Neural cell (in vitro differentiated cells): ENCODE measurements around the gene BTRC. TPM values are rescaled to one million over a fixed set of nuclear protein-coding genes. Genes with fewer than 3 reads are reported as not detected.

ENCODE experiments used
- H2AFZ ChIP-seq: fragments of 200-600, 300-800 bp; sonication (generic), shearing (Covaris generic); 2 replicates; pipeline ENCODE4 v1.6.0; 2014; ENCODE audit warnings: low read depth, mild to moderate bottlenecking, antibody characterized with exemption, low read length, moderate library complexity
- H3F3A ChIP-seq: fragments of 200-600 bp; shearing (Covaris generic); 2 replicates; pipeline ENCODE4 v1.6.1; 2016; ENCODE audit warnings: mild to moderate bottlenecking, moderate library complexity, mixed read lengths, antibody characterized with exemption, low read length; ENCODE audit not compliant: insufficient read depth, poor library complexity, severe bottlenecking
- H3K27ac ChIP-seq: fragments of 200-600, 300-800 bp; sonication (generic), shearing (Covaris generic); 2 replicates; pipeline ENCODE4 v1.5.1; 2014; ENCODE audit warnings: mild to moderate bottlenecking, low read length, moderate library complexity
- H3K27me3 ChIP-seq: fragments of 300-800, 200-600 bp; sonication (generic), shearing (Covaris generic); 2 replicates; pipeline ENCODE4 v1.6.0; 2014; ENCODE audit warnings: mild to moderate bottlenecking, low read depth, low read length, moderate library complexity; ENCODE audit not compliant: insufficient read depth
- H3K36me3 ChIP-seq: fragments of 300-800, 200-600 bp; sonication (generic), shearing (Covaris generic); 2 replicates; pipeline ENCODE4 v1.5.1; 2014; ENCODE audit warnings: mild to moderate bottlenecking, antibody characterized with exemption, low read length, moderate library complexity; ENCODE audit not compliant: insufficient read depth
- H3K4me2 ChIP-seq: fragments of 300-800, 200-600 bp; sonication (generic), shearing (Covaris generic); 2 replicates; pipeline ENCODE4 v1.6.0; 2014; ENCODE audit warnings: mild to moderate bottlenecking, low read length
- H3K4me3 ChIP-seq: fragments of 300-800, 200-600 bp; sonication (generic), shearing (Covaris generic); 2 replicates; pipeline ENCODE4 v1.5.1; 2014; ENCODE audit warnings: mild to moderate bottlenecking, low read length, moderate library complexity
- H3K79me2 ChIP-seq: fragments of 200-600 bp; shearing (Covaris generic); replicated peaks from 2 replicates; pipeline ENCODE4 v1.6.0; 2014; ENCODE audit warnings: mild to moderate bottlenecking, low read length, moderate library complexity; ENCODE audit not compliant: insufficient read depth
- H3K9ac ChIP-seq: fragments of 300-800, 200-600 bp; sonication (generic), shearing (Covaris generic); 2 replicates; pipeline ENCODE4 v1.6.1; 2016; ENCODE audit warnings: mild to moderate bottlenecking, low read length, mixed read lengths
- H3K9me2 ChIP-seq: fragments of 200-600 bp; shearing (Covaris generic); 2 replicates; pipeline ENCODE4 v1.6.1; 2016; ENCODE audit warnings: mild to moderate bottlenecking, low read length, mixed read lengths; ENCODE audit not compliant: insufficient read depth
- H3K9me3 ChIP-seq: fragments of 200-600, 300-800 bp; sonication (generic), shearing (Covaris generic); 2 replicates; pipeline ENCODE4 v1.6.1; 2016; ENCODE audit warnings: mild to moderate bottlenecking, mixed run types, low read length, moderate library complexity, mixed read lengths
- H4K20me1 ChIP-seq: fragments of 200-600 bp; shearing (Covaris generic); 2 replicates; pipeline ENCODE4 v1.6.1; 2016; ENCODE audit warnings: mild to moderate bottlenecking, mixed run types; ENCODE audit not compliant: insufficient read depth
- CTCF ChIP-seq: fragments of 450-650 bp; IDR thresholded peaks from 2 replicates; pipeline ENCODE4 v1.5.1; 2014; ENCODE audit warnings: antibody characterized with exemption, mild to moderate bottlenecking, moderate library complexity; ENCODE audit not compliant: poor library complexity, severe bottlenecking
- EP300 ChIP-seq: fragments of 450-650 bp; conservative IDR thresholded peaks from 2 replicates; pipeline ENCODE4 v1.6.1; 2014; ENCODE audit warnings: antibody characterized with exemption, mild to moderate bottlenecking, moderate library complexity; ENCODE audit not compliant: poor library complexity, severe bottlenecking
- EZH2 ChIP-seq: fragments of 200-600, 300-800 bp; shearing (Covaris generic), sonication (generic); IDR thresholded peaks from 2 replicates; pipeline ENCODE4 v1.6.1; 2014; ENCODE audit warnings: antibody characterized with exemption, low read length, borderline replicate concordance, mild to moderate bottlenecking; ENCODE audit not compliant: insufficient read depth, poor library complexity, severe bottlenecking
- MXI1 ChIP-seq: fragments of 450-650 bp; conservative IDR thresholded peaks from 2 replicates; pipeline ENCODE4 v1.6.1; 2014; ENCODE audit warnings: antibody characterized with exemption, mild to moderate bottlenecking; ENCODE audit not compliant: poor library complexity, severe bottlenecking
- POLR2AphosphoS5 ChIP-seq: IDR thresholded peaks from 2 replicates; pipeline ENCODE4 v1.6.1; 2012
- RAD21 ChIP-seq: fragments of 450-650 bp; conservative IDR thresholded peaks from 2 replicates; pipeline ENCODE4 v1.6.1; 2014; ENCODE audit warnings: antibody characterized with exemption, mild to moderate bottlenecking, moderate library complexity
- REST ChIP-seq: IDR thresholded peaks from 2 replicates; pipeline ENCODE4 v1.6.1; 2012; ENCODE audit warnings: borderline replicate concordance
- SMC3 ChIP-seq: fragments of 450-650 bp; conservative IDR thresholded peaks from 2 replicates; pipeline ENCODE4 v1.6.1; 2014; ENCODE audit warnings: antibody characterized with exemption, mild to moderate bottlenecking, moderate library complexity; ENCODE audit not compliant: poor library complexity
- TAF1 ChIP-seq: IDR thresholded peaks from 2 replicates; pipeline ENCODE4 v1.6.1; 2012; ENCODE audit warnings: low read depth
- polyA plus RNA-seq: library from polyadenylated mRNA; depleted of rRNA; stranded (reverse); fragments of >200 nt; gene quantifications from 2 replicates; pipeline ENCODE4 v1.2.3, GENCODE V29; 2014

BTRC gene
- polyA plus RNA-seq, 1 donor from 2014 or later, result 32.6 TPM

GRCh38 chr10:101565936-101566332 is 212.0 kb downstream of the BTRC start:
- Histone ChIP-seq H3K9me3 (no peaks in the 10 kb centered on the region), H3K27ac (no peak overlapping the region), H3K9ac (no peak overlapping the region), H3K36me3 (no peaks in the 10 kb centered on the region), H4K20me1 (no peaks in the 10 kb centered on the region), H2AFZ (no peak overlapping the region), H3F3A (no peaks in the 10 kb centered on the region), H3K4me2 (no peak overlapping the region), H3K9me2 (no peaks in the 10 kb centered on the region), H3K4me3 (no peak overlapping the region), H3K79me2 (no peaks in the 10 kb centered on the region), H3K27me3 (peaks cover 20% of the 10 kb centered on the region)
- TF ChIP-seq MXI1, result no peak
- TF ChIP-seq RAD21, result no peak
- no peak for TF ChIP-seq CTCF
- TF ChIP-seq SMC3, result no peak
- no peak for TF ChIP-seq POLR2AphosphoS5
- no peak for TF ChIP-seq EP300
- no peak for TF ChIP-seq TAF1
- TF ChIP-seq REST, result no peak
- TF ChIP-seq EZH2, result no peak

- Histone ChIP-seq H3K27ac (no peak overlapping the region), H3K36me3 (no peaks in the 10 kb centered on the region), H3K4me2 (no peak overlapping the region), H2AFZ (no peak overlapping the region), H3K27me3 (peaks cover 22% of the 10 kb centered on the region), H3K9me2 (no peaks in the 10 kb centered on the region), H3F3A (no peaks in the 10 kb centered on the region), H3K9me3 (no peaks in the 10 kb centered on the region), H4K20me1 (no peaks in the 10 kb centered on the region), H3K9ac (no peak overlapping the region), H3K4me3 (peak overlapping the region; percentile 5), H3K79me2 (no peaks in the 10 kb centered on the region)
- TF ChIP-seq REST, result no peak
- TF ChIP-seq EP300, result no peak
- peak; percentile 49 for TF ChIP-seq POLR2AphosphoS5
- no peak for TF ChIP-seq TAF1
- TF ChIP-seq MXI1, result no peak
Observed at GRCh38 chr10:101566333-101567164, 212.6 kb downstream of the BTRC start.
